ENCODE measurements around the gene FES.

FES gene

DNA sequence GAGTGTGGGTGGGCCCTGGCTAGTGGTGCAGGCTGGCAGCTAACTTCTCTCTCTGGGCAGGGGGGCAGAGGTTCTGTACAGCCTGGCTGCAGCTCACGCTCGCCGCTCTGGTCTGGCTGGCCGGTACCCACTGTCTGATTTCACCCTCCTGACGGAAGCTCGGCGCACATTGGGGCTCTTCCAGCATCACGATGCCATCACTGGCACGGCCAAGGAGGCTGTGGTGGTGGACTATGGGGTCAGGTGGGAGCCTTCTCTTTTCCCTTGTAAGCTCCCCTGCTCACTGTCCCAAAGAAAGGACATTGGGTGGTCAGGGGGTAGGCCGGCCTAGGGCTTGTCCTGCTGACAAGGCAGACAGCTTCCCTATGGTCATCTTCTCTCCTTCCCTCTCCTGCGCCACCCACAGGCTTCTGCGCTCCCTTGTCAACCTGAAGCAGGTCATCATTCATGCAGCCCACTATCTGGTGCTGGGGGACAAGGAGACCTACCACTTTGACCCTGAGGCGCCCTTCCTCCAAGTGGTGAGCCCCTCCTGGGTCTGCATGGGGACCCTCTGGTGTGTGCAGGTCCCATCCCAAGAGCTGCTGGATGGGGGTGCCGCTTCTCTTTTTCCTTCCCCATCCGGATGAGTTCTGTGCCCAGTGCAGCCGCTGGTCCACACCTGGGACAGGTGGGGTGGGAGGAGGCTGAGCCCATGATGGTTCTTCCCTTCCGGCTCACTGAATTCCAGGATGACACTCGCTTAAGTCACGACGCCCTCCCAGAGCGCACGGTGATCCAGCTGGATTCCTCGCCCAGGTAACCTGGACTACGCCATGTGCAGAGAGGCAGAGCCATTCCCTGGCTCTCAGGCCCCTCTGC is 26.4 kb downstream of the FES start:
- no peak for DNase-seq (ENCODE audit: low read depth)
- TF ChIP-seq, protein P1, sequence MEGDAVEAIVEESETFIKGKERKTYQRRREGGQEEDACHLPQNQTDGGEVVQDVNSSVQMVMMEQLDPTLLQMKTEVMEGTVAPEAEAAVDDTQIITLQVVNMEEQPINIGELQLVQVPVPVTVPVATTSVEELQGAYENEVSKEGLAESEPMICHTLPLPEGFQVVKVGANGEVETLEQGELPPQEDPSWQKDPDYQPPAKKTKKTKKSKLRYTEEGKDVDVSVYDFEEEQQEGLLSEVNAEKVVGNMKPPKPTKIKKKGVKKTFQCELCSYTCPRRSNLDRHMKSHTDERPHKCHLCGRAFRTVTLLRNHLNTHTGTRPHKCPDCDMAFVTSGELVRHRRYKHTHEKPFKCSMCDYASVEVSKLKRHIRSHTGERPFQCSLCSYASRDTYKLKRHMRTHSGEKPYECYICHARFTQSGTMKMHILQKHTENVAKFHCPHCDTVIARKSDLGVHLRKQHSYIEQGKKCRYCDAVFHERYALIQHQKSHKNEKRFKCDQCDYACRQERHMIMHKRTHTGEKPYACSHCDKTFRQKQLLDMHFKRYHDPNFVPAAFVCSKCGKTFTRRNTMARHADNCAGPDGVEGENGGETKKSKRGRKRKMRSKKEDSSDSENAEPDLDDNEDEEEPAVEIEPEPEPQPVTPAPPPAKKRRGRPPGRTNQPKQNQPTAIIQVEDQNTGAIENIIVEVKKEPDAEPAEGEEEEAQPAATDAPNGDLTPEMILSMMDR (conservative IDR thresholded peaks at IDR 0.05; ENCODE audit: low read length), result no peak
- H3K4me3 ChIP-seq (ENCODE audit: low read length), result no peak overlapping the region

DNA sequence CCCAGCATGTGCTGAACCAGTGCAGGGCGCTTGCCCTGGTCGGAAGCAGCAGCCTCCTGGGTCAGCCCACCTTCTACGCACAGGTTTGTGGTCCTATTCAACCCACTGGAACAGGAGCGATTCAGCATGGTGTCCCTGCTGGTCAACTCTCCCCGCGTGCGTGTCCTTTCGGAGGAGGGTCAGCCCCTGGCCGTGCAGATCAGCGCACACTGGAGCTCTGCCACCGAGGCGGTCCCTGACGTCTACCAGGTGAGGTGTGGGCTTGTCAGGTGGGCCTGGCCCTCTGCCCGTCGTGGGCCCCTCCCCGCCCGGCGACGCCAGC is 27.0 kb downstream of the FES start:
- no peak for DNase-seq (ENCODE audit: low read depth)
- TF ChIP-seq, protein P1 (conservative IDR thresholded peaks at IDR 0.05; ENCODE audit: low read length), result no peak
- H3K4me3 ChIP-seq (ENCODE audit: low read length), result no peak overlapping the region

DNA sequence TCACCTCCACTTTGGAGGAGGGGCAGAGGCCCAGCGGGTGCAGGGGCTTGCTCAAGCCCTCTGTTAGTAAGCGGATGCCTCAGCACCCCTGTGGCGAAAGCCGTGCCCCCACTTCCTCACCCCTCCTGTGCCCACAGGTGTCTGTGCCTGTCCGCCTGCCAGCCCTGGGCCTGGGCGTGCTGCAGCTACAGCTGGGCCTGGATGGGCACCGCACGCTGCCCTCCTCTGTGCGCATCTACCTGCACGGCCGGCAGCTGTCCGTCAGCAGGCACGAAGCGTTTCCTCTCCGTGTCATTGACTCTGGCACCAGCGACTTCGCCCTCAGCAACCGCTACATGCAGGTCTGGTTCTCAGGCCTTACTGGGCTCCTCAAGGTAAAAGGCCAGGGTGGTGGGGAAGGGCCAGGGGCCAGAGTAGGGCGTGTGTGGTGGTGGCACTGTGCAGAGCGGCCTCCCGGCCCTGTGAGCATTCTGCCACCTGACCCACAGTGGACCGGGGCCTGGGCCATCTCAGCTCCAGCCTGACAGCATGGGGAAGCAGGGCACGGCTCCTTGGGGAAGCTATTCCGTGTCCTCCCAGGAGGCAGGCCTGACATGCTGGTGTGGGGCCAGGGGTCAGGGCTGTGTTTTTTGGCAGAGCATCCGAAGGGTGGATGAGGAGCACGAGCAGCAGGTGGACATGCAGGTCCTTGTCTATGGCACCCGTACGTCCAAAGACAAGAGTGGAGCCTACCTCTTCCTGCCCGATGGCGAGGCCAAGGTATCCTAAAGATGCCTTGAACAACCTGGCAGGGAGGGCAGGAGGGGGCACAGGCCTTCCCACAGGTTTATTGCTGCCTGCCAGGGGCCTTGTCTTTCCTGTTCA is 27.8 kb downstream of the FES start:
- H3K4me3 ChIP-seq (ENCODE audit: low read length), result no peak overlapping the region
- TF ChIP-seq, protein P1 (conservative IDR thresholded peaks at IDR 0.05; ENCODE audit: low read length), result no peak
- no peak for DNase-seq (ENCODE audit: low read depth)

DNA sequence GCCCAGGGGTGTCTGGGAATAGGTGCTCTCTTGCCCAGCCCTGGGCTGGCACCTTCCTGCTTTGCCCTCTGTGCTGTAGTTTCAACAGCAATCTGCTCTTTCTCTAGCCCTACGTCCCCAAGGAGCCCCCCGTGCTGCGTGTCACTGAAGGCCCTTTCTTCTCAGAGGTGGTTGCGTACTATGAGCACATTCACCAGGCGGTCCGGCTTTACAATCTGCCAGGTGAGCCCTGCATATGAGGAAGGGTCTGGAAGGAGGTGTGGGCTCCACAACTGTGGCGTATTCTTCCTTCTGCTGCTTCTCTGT is 28.4 kb downstream of the FES start:
- no peak for DNase-seq (ENCODE audit: low read depth)
- TF ChIP-seq, protein P1 (conservative IDR thresholded peaks at IDR 0.05; ENCODE audit: low read length), result no peak
- H3K4me3 ChIP-seq (ENCODE audit: low read length), result no peak overlapping the region

DNA sequence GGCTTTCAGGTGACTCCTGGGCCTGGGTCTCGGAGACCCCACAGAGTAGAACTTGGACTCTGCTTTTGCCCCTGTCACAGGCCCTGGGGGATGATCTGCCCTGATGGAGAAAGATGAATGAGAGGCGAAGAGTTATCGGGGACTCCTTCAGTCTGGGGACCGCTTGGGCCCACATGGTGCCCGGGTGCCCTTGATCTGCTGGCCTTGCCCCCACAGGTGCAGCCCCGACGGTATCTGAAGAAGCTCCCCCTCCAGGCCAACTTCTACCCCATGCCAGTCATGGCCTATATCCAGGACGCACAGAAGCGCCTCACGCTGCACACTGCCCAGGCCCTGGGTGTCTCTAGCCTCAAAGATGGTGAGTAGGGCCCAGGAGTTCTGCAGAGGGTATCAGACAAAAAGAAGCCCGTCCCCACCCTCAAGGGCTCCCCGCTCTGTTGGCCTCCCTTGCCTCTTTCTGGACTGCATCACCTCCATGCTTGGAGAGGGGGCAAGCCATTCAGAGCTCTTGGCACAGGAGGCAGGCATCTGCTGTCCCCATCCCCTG is 29.2 kb downstream of the FES start:
- DNase-seq (ENCODE audit: low read depth), result no peak
- TF ChIP-seq, protein P1 (conservative IDR thresholded peaks at IDR 0.05; ENCODE audit: low read length), result no peak
- H3K4me3 ChIP-seq (ENCODE audit: low read length), result no peak overlapping the region

DNA sequence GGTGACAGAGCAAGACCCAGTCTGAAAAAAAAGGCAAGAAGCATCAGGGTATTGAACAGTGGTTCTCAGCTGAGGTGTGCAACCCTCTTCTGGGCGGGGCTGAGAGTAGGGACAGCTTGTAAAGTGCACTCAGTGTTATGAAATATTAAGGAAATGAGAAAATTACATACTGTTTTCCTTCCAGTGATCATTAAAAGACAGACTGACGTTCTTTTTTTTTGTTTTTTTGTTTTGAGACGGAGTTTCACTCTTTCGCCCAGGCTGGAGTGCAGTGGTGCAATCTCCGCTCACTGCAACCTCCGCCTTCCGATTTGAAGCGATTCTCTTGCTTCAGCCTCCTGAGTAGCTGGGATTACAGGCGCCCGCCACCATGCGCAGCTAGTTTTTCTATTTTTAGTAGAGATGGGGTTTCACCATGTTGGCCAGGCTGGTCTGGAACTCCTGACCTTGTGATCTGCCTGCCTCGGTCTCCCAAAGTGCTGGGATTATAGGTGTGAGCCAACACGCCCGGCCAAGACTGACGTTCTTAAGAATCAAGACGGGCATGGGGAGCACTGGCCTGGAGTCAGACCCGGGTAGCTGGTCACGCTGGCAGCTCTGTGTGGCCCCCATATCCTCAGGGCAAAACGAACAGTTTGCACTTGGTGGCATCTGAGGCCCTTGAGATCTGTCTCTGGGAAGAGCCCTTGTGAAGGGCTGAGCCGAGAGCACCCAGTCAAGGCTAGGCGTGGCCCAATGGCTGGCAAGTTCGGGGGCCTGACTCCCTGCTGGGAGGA is 30.2 kb downstream of the FES start:
- no peak for DNase-seq (ENCODE audit: low read depth)
- TF ChIP-seq, protein P1 (conservative IDR thresholded peaks at IDR 0.05; ENCODE audit: low read length), result no peak
- no peak overlapping the region for H3K4me3 ChIP-seq (ENCODE audit: low read length)
